WTC11 (cell line): ENCODE results near the gene FANCC.

Experiments used
- ATF6 ChIP-seq: sonication (generic); formaldehyde crosslinking; IDR thresholded peaks from 2 replicates; pipeline ENCODE4 v1.8.1; 2023; ENCODE audit warnings: mild to moderate bottlenecking, missing genetic modification reagents
- CTCF ChIP-seq: fragments of 200-600 bp; IDR thresholded peaks from 2 replicates; pipeline ENCODE4 v1.8.0; 2022; ENCODE audit warnings: antibody characterized with exemption
- E2F4 ChIP-seq: sonication (generic); formaldehyde crosslinking; IDR thresholded peaks from 2 replicates; pipeline ENCODE4 v1.8.1; 2022; ENCODE audit warnings: low read depth, mild to moderate bottlenecking, moderate library complexity, missing genetic modification reagents, borderline replicate concordance
- ETV6 ChIP-seq: sonication (generic); formaldehyde crosslinking; IDR thresholded peaks from 2 replicates; pipeline ENCODE4 v1.8.1; 2022; ENCODE audit warnings: mild to moderate bottlenecking, missing genetic modification reagents
- FOXP4 ChIP-seq: sonication (generic); formaldehyde crosslinking; IDR thresholded peaks from 2 replicates; pipeline ENCODE4 v1.8.0; 2022; ENCODE audit warnings: mild to moderate bottlenecking, missing genetic modification reagents
- MXD4 ChIP-seq: fragments of 250-450 bp; sonication (Bioruptor Pico); IDR thresholded peaks from 2 replicates; pipeline ENCODE4 v1.8.0; 2021; ENCODE audit warnings: mild to moderate bottlenecking, moderate library complexity, borderline replicate concordance
- NFYB ChIP-seq: sonication (generic); formaldehyde crosslinking; conservative IDR thresholded peaks from 2 replicates; pipeline ENCODE4 v1.8.0; 2022; ENCODE audit warnings: low read depth, missing genetic modification reagents
- SP1 ChIP-seq: sonication (generic); formaldehyde crosslinking; conservative IDR thresholded peaks from 2 replicates; pipeline ENCODE4 v1.8.1; 2022; ENCODE audit warnings: missing genetic modification reagents
- ZBTB21 ChIP-seq: sonication (generic); formaldehyde crosslinking; IDR thresholded peaks from 2 replicates; pipeline ENCODE4 v1.8.1; 2023; ENCODE audit warnings: mild to moderate bottlenecking, missing genetic modification reagents, borderline replicate concordance
- ZBTB43 ChIP-seq: sonication (generic); formaldehyde crosslinking; IDR thresholded peaks from 2 replicates; pipeline ENCODE4 v1.8.1; 2023; ENCODE audit warnings: mild to moderate bottlenecking, missing genetic modification reagents
- ZNF121 ChIP-seq: sonication (generic); formaldehyde crosslinking; IDR thresholded peaks from 2 replicates; pipeline ENCODE4 v1.8.0; 2023; ENCODE audit warnings: missing genetic modification reagents
- TF ChIP-seq, protein P1 (sequence below): sonication (generic); formaldehyde crosslinking; IDR thresholded peaks from 2 replicates; pipeline ENCODE4 v1.8.0; 2022; ENCODE audit warnings: mild to moderate bottlenecking, missing genetic modification reagents
- TF ChIP-seq, protein P2 (sequence below): sonication (generic); formaldehyde crosslinking; IDR thresholded peaks from 2 replicates; pipeline ENCODE4 v1.8.1; 2022; ENCODE audit warnings: low read depth, missing genetic modification reagents, borderline replicate concordance

DNA sequence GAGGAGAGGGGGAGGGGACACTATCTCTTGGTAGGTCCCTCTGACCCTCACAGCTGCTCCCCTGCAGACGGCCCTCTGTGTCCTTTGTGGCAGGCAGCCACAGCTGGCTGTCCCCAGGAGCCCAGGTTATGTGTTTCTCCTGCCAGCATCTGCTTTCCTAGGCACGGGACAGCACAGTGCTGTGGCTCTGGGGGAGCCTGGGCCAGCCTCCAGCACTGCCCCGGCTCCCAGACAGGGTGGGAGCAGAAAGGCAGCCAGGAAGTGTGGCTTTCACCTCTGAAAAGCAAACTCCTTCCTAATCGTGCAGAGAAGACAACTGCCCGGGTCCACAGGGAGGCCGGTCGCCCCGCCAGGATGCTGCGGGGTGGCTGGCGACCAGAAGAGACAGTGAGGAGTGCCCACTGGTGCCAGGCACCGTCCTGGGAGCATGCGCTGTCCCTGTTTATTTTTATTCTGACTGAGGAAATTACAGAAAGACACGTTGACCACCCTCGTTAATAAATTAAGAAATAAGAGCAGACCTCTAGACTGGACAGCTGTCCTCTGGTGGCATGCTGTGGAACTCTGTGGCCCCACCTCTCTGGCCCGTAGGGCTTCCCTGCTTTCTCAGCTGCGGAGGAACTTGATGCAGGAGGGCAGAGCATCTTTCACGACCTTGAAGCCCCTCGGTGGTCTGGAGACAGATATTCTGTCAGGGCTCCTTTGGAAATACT, 240.3 kb downstream of the FANCC start:
- TF ChIP-seq CTCF, result no peak
- TF ChIP-seq ATF6 (CRISPR knock-in tag), result no peak
- no peak for TF ChIP-seq SP1 (CRISPR knock-in tag)
- no peak for TF ChIP-seq ZBTB43 (CRISPR knock-in tag)
- no peak for TF ChIP-seq ZBTB21 (CRISPR knock-in tag)
- TF ChIP-seq, protein P1, sequence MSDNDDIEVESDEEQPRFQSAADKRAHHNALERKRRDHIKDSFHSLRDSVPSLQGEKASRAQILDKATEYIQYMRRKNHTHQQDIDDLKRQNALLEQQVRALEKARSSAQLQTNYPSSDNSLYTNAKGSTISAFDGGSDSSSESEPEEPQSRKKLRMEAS (CRISPR knock-in tag), result no peak
- TF ChIP-seq FOXP4 (CRISPR knock-in tag), result no peak
- no peak for TF ChIP-seq NFYB (CRISPR knock-in tag)
- no peak for TF ChIP-seq ZNF121
- no peak for TF ChIP-seq MXD4
- TF ChIP-seq, protein P2, sequence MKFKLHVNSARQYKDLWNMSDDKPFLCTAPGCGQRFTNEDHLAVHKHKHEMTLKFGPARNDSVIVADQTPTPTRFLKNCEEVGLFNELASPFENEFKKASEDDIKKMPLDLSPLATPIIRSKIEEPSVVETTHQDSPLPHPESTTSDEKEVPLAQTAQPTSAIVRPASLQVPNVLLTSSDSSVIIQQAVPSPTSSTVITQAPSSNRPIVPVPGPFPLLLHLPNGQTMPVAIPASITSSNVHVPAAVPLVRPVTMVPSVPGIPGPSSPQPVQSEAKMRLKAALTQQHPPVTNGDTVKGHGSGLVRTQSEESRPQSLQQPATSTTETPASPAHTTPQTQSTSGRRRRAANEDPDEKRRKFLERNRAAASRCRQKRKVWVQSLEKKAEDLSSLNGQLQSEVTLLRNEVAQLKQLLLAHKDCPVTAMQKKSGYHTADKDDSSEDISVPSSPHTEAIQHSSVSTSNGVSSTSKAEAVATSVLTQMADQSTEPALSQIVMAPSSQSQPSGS (CRISPR knock-in tag), result no peak
- no peak for TF ChIP-seq E2F4 (CRISPR knock-in tag)
- TF ChIP-seq ETV6 (CRISPR knock-in tag), result no peak
